NCI-H1417 (cell line): ENCODE data around the gene CD1D.
"Not testable (repeated sequence)": the region's sequence is repeated elsewhere in the genome, so short reads cannot be mapped to it uniquely, and the experiment has no call there.

Experiments used
- DNase-seq, 3 experiments: peaks; one replicate each; lab custom pipeline; 2025; lab: John Stamatoyannopoulos, UW

The CD1D gene

GRCh38 chr1:158176399-158176798 is 4.3 kb upstream of the CD1D start:
- no peak for DNase-seq

- DNase-seq: not testable (repeated sequence)
These were observed 3.6 kb upstream of the CD1D start for GRCh38 chr1:158176849-158177699.

- DNase-seq: peak in 1 of 3 experiments; percentile 57
These were observed 2.8 kb upstream of the CD1D start for GRCh38 chr1:158177700-158178450.

- no peak for DNase-seq
These were observed 1.2 kb upstream of the CD1D start for GRCh38 chr1:158179301-158180041.

GRCh38 chr1:158181577-158181922 is 855 bp downstream of the CD1D start:
- DNase-seq: no peak

GRCh38 chr1:158185770-158186169 is 5.1 kb downstream of the CD1D start:
- no peak for DNase-seq

GRCh38 chr1:158186180-158186579 is 5.5 kb downstream of the CD1D start:
- DNase-seq: no peak

GRCh38 chr1:158188611-158189010 is 7.9 kb downstream of the CD1D start:
- DNase-seq: no peak

GRCh38 chr1:158189624-158190023 is 8.9 kb downstream of the CD1D start:
- DNase-seq: no peak

- DNase-seq: no peak
These were observed 10.6 kb downstream of the CD1D start for GRCh38 chr1:158191299-158191698.

GRCh38 chr1:158196461-158196860 is 15.8 kb downstream of the CD1D start:
- no peak for DNase-seq

- DNase-seq: no peak
These were observed 19.2 kb downstream of the CD1D start for GRCh38 chr1:158199849-158200248.

GRCh38 chr1:158200527-158200926 is 19.8 kb downstream of the CD1D start:
- no peak for DNase-seq

- DNase-seq: peak; percentile 0 to 71 (median 68)
These were observed 23.2 kb downstream of the CD1D start for GRCh38 chr1:158203693-158204457.

- no peak for DNase-seq
These were observed 23.7 kb downstream of the CD1D start for GRCh38 chr1:158204458-158204827.

GRCh38 chr1:158208586-158209116 is 28.0 kb downstream of the CD1D start:
- DNase-seq: no peak

GRCh38 chr1:158212320-158212719 is 31.6 kb downstream of the CD1D start:
- DNase-seq: no peak

- DNase-seq: not testable (repeated sequence)
These were observed 42.8 kb downstream of the CD1D start for GRCh38 chr1:158223445-158223844.

- DNase-seq: no peak
These were observed 47.4 kb downstream of the CD1D start for GRCh38 chr1:158227904-158228623.
